B cell (primary cell): ENCODE results near the gene FCER1G. TPM values are rescaled to one million over a fixed set of nuclear protein-coding genes. Genes with fewer than 3 reads are reported as not detected.

Source experiments
- ATAC-seq: fragments of 200-7000 bp; cut with Tn5 transposase; one replicate; pipeline ENCODE4 v1.10.0; 2021; ENCODE audit warnings: low read depth, mild to moderate bottlenecking, moderate number of reproducible peaks, moderate library complexity
- CTCF ChIA-PET: fragments of 350-600 bp; sonication (Branson Sonifier 250); formaldehyde crosslinking; loops from one replicate; lab custom pipeline; 2021; ENCODE audit warnings: antibody characterized with exemption, inconsistent platforms; lab: Charles Lee
- POLR2A ChIA-PET: fragments of 350-600 bp; sonication (Branson Sonifier 250); formaldehyde crosslinking; loops from one replicate; lab custom pipeline; 2021; ENCODE audit warnings: antibody characterized with exemption; lab: Charles Lee
- DNase-seq: peaks from one replicate; pipeline ENCODE4 v3.0.0; 2013
- H2AFZ ChIP-seq: 2 replicates; pipeline ENCODE4 v1.6.1; 2012; ENCODE audit warnings: mild to moderate bottlenecking, low read depth, low read length; ENCODE audit not compliant: insufficient read depth, poor library complexity, severe bottlenecking
- H3K27ac ChIP-seq, 2 donors: 1 replicate in 1 of 2; 2 replicates in 1 of 2; pipeline ENCODE4 v1.5.1; 2012 to 2013; ENCODE audit warnings: low read length in 2 of 2, mild to moderate bottlenecking in 2 of 2, moderate library complexity in 1 of 2
- H3K27me3 ChIP-seq, 4 experiments: fragments of 200-600 bp in 1 of 4; sonication (generic) in 1 of 4; replicated peaks in 1 of 4; 1 replicate in 2 of 4; 2 replicates in 2 of 4; pipeline versions ENCODE4 v1.6.1 to v1.7.0; 2013 to 2016; ENCODE audit warnings: low read length in 3 of 4, mild to moderate bottlenecking in 2 of 4, mixed read lengths in 1 of 4, moderate library complexity in 1 of 4; ENCODE audit not compliant: insufficient read depth in 4 of 4, control insufficient read depth in 3 of 4; ENCODE audit errors: control extremely low read depth in 1 of 4
- H3K36me3 ChIP-seq, 2 experiments: replicated peaks in 1 of 2; 1 replicate in 1 of 2; 2 replicates in 1 of 2; pipeline versions ENCODE4 v1.6.1 to v1.7.1; 2013; ENCODE audit warnings: low read length in 1 of 2; ENCODE audit not compliant: insufficient read depth in 2 of 2, control insufficient read depth in 1 of 2; ENCODE audit errors: control extremely low read depth in 1 of 2, extremely low read depth in 1 of 2
- H3K4me1 ChIP-seq, 2 donors: fragments of 200-600 bp in 1 of 2; sonication (generic) in 1 of 2; 1 replicate in 1 of 2; 2 replicates in 1 of 2; pipeline versions ENCODE4 v1.5.1 to v1.6.1; 2013 to 2017; ENCODE audit warnings: low read length in 2 of 2; ENCODE audit not compliant: control insufficient read depth in 2 of 2, insufficient read depth in 2 of 2
- H3K4me2 ChIP-seq: replicated peaks from 2 replicates; pipeline ENCODE3; 2012; ENCODE audit warnings: mild to moderate bottlenecking, low read depth, low read length; ENCODE audit not compliant: poor library complexity, severe bottlenecking
- H3K4me3 ChIP-seq, 5 experiments: fragments of 200-600 bp in 1 of 5; sonication (generic) in 1 of 5; 1 replicate in 3 of 5; 2 replicates in 2 of 5; pipeline versions ENCODE4 v1.5.1 to v1.7.0; 2011 to 2016; ENCODE audit warnings: low read length in 4 of 5, mild to moderate bottlenecking in 4 of 5, low read depth in 2 of 5, control low read depth in 1 of 5, moderate library complexity in 1 of 5; ENCODE audit not compliant: insufficient read depth in 1 of 5; ENCODE audit errors: control extremely low read depth in 1 of 5, extremely low read depth in 1 of 5
- H3K79me2 ChIP-seq: fragments of 200-600 bp; sonication (generic); one replicate; pipeline ENCODE4 v1.6.0; 2016; ENCODE audit warnings: low read length; ENCODE audit not compliant: control insufficient read depth, insufficient read depth
- H3K9ac ChIP-seq: fragments of 200-600 bp; sonication (generic); 2 replicates; pipeline ENCODE4 v1.6.1; 2017; ENCODE audit warnings: mild to moderate bottlenecking, low read length, moderate library complexity
- H3K9me3 ChIP-seq, 3 donors: one replicate each; pipeline versions ENCODE4 v1.6.1 to v1.7.1; 2013; ENCODE audit warnings: low read length in 2 of 3; ENCODE audit not compliant: control insufficient read depth in 2 of 3, insufficient read depth in 1 of 3; ENCODE audit errors: control extremely low read depth in 1 of 3
- H4K20me1 ChIP-seq: 2 replicates; pipeline ENCODE4 v1.6.0; 2012; ENCODE audit warnings: mild to moderate bottlenecking, low read length; ENCODE audit not compliant: insufficient read depth, control insufficient read depth, poor library complexity, severe bottlenecking
- H3K27ac Mint-ChIP-seq: one replicate; pipeline ENCODE4 v1.8.0; 2021; ENCODE audit warnings: mixed read lengths
- H3K27me3 Mint-ChIP-seq: one replicate; pipeline ENCODE4 v1.8.0; 2021; ENCODE audit warnings: mixed read lengths
- H3K4me1 Mint-ChIP-seq: one replicate; pipeline ENCODE4 v1.8.0; 2021; ENCODE audit warnings: mixed read lengths
- H3K4me3 Mint-ChIP-seq: one replicate; pipeline ENCODE4 v1.8.0; 2021; ENCODE audit warnings: mixed read lengths
- H3K9me3 Mint-ChIP-seq: one replicate; pipeline ENCODE4 v1.8.0; 2022; ENCODE audit warnings: mixed read lengths; ENCODE audit not compliant: insufficient read depth
- CTCF ChIP-seq: fragments of 200-600 bp; IDR thresholded peaks from one replicate; pipeline ENCODE4 v1.8.0; 2022; ENCODE audit warnings: antibody characterized with exemption, mild to moderate bottlenecking
- EZH2 ChIP-seq: IDR thresholded peaks from 2 replicates; pipeline ENCODE4 v1.6.1; 2012; ENCODE audit warnings: borderline replicate concordance, low read depth, mild to moderate bottlenecking, moderate library complexity, low read length; ENCODE audit not compliant: insufficient read depth, poor library complexity, severe bottlenecking
- WGBS: methylation state at CpG from one replicate; pipeline ENCODE4 v1.1.5; 2013; ENCODE audit warnings: missing lambda C conversion rate; ENCODE audit not compliant: insufficient coverage; 5-methylcytosine and 5-hydroxymethylcytosine counted together
- intact Hi-C: fragments of 100-400 bp; cut with micrococcal nuclease; formaldehyde crosslinking; loops from one replicate; pipeline ENCODE4 v1.10.0; 2022
- polyA minus RNA-seq: library from RNA; depleted of rRNA, polyadenylated mRNA; stranded (reverse); fragments of >200 nt; gene quantifications from 2 replicates; pipeline ENCODE4 v1.2.3, GENCODE V29; 2012
- polyA plus RNA-seq: library from polyadenylated mRNA; depleted of rRNA; stranded (reverse); fragments of >200 nt; gene quantifications from 2 replicates; pipeline ENCODE4 v1.2.3, GENCODE V29; 2012
- total RNA-seq, 2 donors: library from RNA; stranded (reverse); fragments of 120-200 nt in 1 of 2; gene quantifications; 1 replicate in 1 of 2; 2 replicates in 1 of 2; pipeline versions ENCODE4 v1.2.3 to v1.2.4, GENCODE V29; 2013 to 2022

The FCER1G gene
- total RNA-seq (0.76 and 1.7 TPM in 2 replicates), polyA plus RNA-seq (10.8 and 13.6 TPM in 2 replicates), polyA minus RNA-seq (2.4 and 2.9 TPM in 2 replicates)
- total RNA-seq (2013): 10.7 TPM

GRCh38 chr1:161215076-161215475 is at the start of gene FCER1G:
Gene FCER1G (plus strand): TSS chr1:161215295. CDS start chr1:161215322, 27 bp downstream.
- Histone ChIP-seq H3K4me2 (peak within 1 kb of the TSS; percentile 26), H3K4me1 (peaks cover 15 to 26% of the 10 kb centered on the region in 2 donors), H3K27ac (no peak within 1 kb of the TSS), H2AFZ (no peak within 1 kb of the TSS), H3K27me3 (peaks cover 0 to 15% (median 11%) of the 10 kb centered on the region in 4 experiments), H3K4me3 (peak within 1 kb of the TSS in 1 of 5 experiments; percentile 40), H3K36me3 (peaks cover 8 to 45% of the 10 kb centered on the region in 2 experiments), H3K9ac (no peak within 1 kb of the TSS), H3K79me2 (no peaks in the 10 kb centered on the region), H3K9me3 (no peaks in the 10 kb centered on the region), H4K20me1 (no peaks in the 10 kb centered on the region)
- no peak within 1 kb of the TSS for H3K27ac Mint-ChIP-seq
- ChIA-PET POLR2A (interaction anchor here (0.7 to 1.1 kb wide), 3 partner anchors 10 to 512 kb away, joined by 3 to 7 read pairs (median 5); partner anchors contain the start of gene TOMM40L), CTCF (interaction anchor here (1.9 to 3.4 kb wide), 2 partner anchors 11 to 166 kb away, joined by 4 to 19 read pairs; partner anchors contain the start of gene TOMM40L)
- intact Hi-C loops: no loop called here
- TF ChIP-seq CTCF (no peak), EZH2 (no peak)
- H3K9me3 Mint-ChIP-seq: no peaks in the 10 kb centered on the region
- H3K4me1 Mint-ChIP-seq: peaks cover 27% of the 10 kb centered on the region
- peak; percentile 23 for DNase-seq
- ATAC-seq: no peak
- H3K4me3 Mint-ChIP-seq: no peak within 1 kb of the TSS
- 30% methylated on average over 8 of the region's 10 CpGs for WGBS
- H3K27me3 Mint-ChIP-seq: peaks cover 19% of the 10 kb centered on the region
